Measurements from ENCODE around the gene FTCD. TPM values are rescaled to one million over a fixed set of nuclear protein-coding genes. Genes with fewer than 3 reads are reported as not detected.
A peak's percentile ranks its signal among the peaks of the same experiment; 100 is the strongest.

The FTCD gene
- total and polyA plus RNA-seq, 2 of the 8 experiments (the other 6 are each of a cell fraction or from before 2014, with no cell fraction given): 3.3 to 4.9 TPM

GRCh38 chr21:46156678-46157077 lies 1.3 kb upstream of the FTCD start:
- H3K4me2 ChIP-seq (ENCODE audit: insufficient read depth in 1 of 2, low read depth in 2 of 2, low read length in 2 of 2): no peak overlapping the region
- no peaks in the 10 kb centered on the region for H3K23me2 ChIP-seq (ENCODE audit: low read depth, low read length)
- H3K56ac ChIP-seq (replicated peaks; ENCODE audit: insufficient read length, low read depth, low read length): no peak overlapping the region
- H3K27ac ChIP-seq (ENCODE audit: low read depth, low read length): no peak overlapping the region
- POLR2A ChIA-PET (ENCODE audit: partially characterized antibody): no interaction called here
- no peaks in the 10 kb centered on the region; the same call in 1 of the 2 replicates for H3K79me1 ChIP-seq (ENCODE audit: low read depth, low read length)
- no peak overlapping the region for H4K91ac ChIP-seq (replicated peaks; ENCODE audit: insufficient read length, low read length)
- H3K4me1 ChIP-seq (replicated peaks in 1 of 4; ENCODE audit: control insufficient read depth in 3 of 4, insufficient read depth in 4 of 4, low read length in 3 of 4): peaks cover 0 to 17% (median 12%) of the 10 kb centered on the region in 4 experiments; a peak in 5 of 7 replicates
- peak in 1 of 2 experiments; percentile 38 for DNase-seq (ENCODE audit: low read depth in 1 of 2, low spot score in 2 of 2)
- no peak overlapping the region for H3K4ac ChIP-seq (replicated peaks; ENCODE audit: insufficient read length, low read depth, low read length)
- FAIRE-seq: no peak
- H3K18ac ChIP-seq (ENCODE audit: extremely low read depth, low read length): no peak overlapping the region
- H2BK20ac ChIP-seq (ENCODE audit: low read length): no peak overlapping the region
- H4K8ac ChIP-seq (ENCODE audit: extremely low read depth, insufficient read depth, low read length): no peak overlapping the region
- no peak overlapping the region for H2AK5ac ChIP-seq (ENCODE audit: low read depth, low read length)
- H3K23ac ChIP-seq (ENCODE audit: insufficient read length): no peak overlapping the region
- peaks cover 0 to 12% (median 6%) of the 10 kb centered on the region in 4 experiments; a peak in 5 of 8 replicates for H3K36me3 ChIP-seq (ENCODE audit: control insufficient read depth in 2 of 4, insufficient read depth in 4 of 4, low read length in 3 of 4)
- no peaks in the 10 kb centered on the region for H3K27me3 ChIP-seq (replicated peaks in 1 of 4; ENCODE audit: control insufficient read depth in 3 of 4, extremely low read depth in 1 of 4, insufficient read depth in 3 of 4, low read length in 3 of 4)
- 88% methylated on average over 10 of the region's 10 CpGs; no CpG with 5 or more reads in 1 of the 2 experiments for WGBS, 2 experiments (ENCODE audit: extremely low coverage in 1 of 2, insufficient coverage in 1 of 2, insufficient read length in 1 of 2, insufficient replicate concordance in 2 of 2, low coverage in 1 of 2, low lambda C conversion rate in 2 of 2, missing lambda C conversion rate in 1 of 2)
- H3K4me3 ChIP-seq (ENCODE audit: extremely low read depth in 1 of 4, insufficient read depth in 2 of 4, low read depth in 3 of 4, low read length in 4 of 4): no peak overlapping the region
- H3K9me3 ChIP-seq (ENCODE audit: insufficient read depth in 2 of 2, low read depth in 1 of 2, low read length in 1 of 2): peaks cover 4 to 19% of the 10 kb centered on the region in 2 experiments; a peak in 2 of 4 replicates
- H2BK12ac ChIP-seq (ENCODE audit: low read depth, low read length): no peak overlapping the region
- no peak overlapping the region; the same call in 1 of the 2 replicates for H2BK5ac ChIP-seq (ENCODE audit: low read depth, low read length)
- no peak overlapping the region for H2AFZ ChIP-seq (ENCODE audit: low read length)
- H4K5ac ChIP-seq (ENCODE audit: insufficient read length, low read depth, low read length): no peak overlapping the region
- CTCF ChIA-PET (ENCODE audit: partially characterized antibody): interaction anchor here (1.5 kb wide), 1 partner anchor 14 kb away, joined by 5 read pairs; no protein-coding TSS in a partner anchor
- H2BK120ac ChIP-seq (replicated peaks; ENCODE audit: low read depth, low read length): no peak overlapping the region
- H3K14ac ChIP-seq (ENCODE audit: insufficient read length): no peak overlapping the region
- H2BK15ac ChIP-seq (ENCODE audit: low read length): no peak overlapping the region
- no peak overlapping the region for H3K9ac ChIP-seq (replicated peaks in 1 of 4; ENCODE audit: extremely low read depth in 1 of 4, low read depth in 3 of 4, low read length in 3 of 4)
- peaks cover 0 to 4% of the 10 kb centered on the region in 2 experiments for H4K20me1 ChIP-seq (replicated peaks in 1 of 2; ENCODE audit: control insufficient read depth in 1 of 2, insufficient read depth in 2 of 2, low read length in 2 of 2)
- H3K79me2 ChIP-seq (ENCODE audit: control insufficient read depth in 1 of 2, insufficient read depth in 2 of 2, low read length in 2 of 2): no peaks in the 10 kb centered on the region
- TF ChIP-seq BRCA1 (IDR thresholded peaks at IDR 0.05; ENCODE audit: low read depth, low read length): no peak
- no peak for TF ChIP-seq MAFK (IDR thresholded peaks at IDR 0.05; ENCODE audit: low read depth, low read length)
- TF ChIP-seq CHD1 (IDR thresholded peaks at IDR 0.05; ENCODE audit: low read depth, low read length): no peak
- no peak for TF ChIP-seq KDM5A (IDR thresholded peaks at IDR 0.05; ENCODE audit: low read length)
- TF ChIP-seq CHD2 (IDR thresholded peaks at IDR 0.05; ENCODE audit: low read length): no peak
- no peak for TF ChIP-seq SRF (IDR thresholded peaks at IDR 0.05; ENCODE audit: low read depth, low read length)
- no peak for TF ChIP-seq KDM1A (IDR thresholded peaks at IDR 0.05; ENCODE audit: borderline replicate concordance, low read length)
- TF ChIP-seq POU5F1 (IDR thresholded peaks at IDR 0.05; ENCODE audit: low read depth, low read length): no peak
- TF ChIP-seq JUND (IDR thresholded peaks at IDR 0.05; ENCODE audit: low read length): no peak
- TF ChIP-seq HDAC2 (IDR thresholded peaks at IDR 0.05; ENCODE audit: borderline replicate concordance in 1 of 2, low read depth in 2 of 2, low read length in 2 of 2): no peak
- TF ChIP-seq GABPA (IDR thresholded peaks at IDR 0.05; ENCODE audit: borderline replicate concordance, insufficient read depth, low read length): no peak
- TF ChIP-seq ATF2 (IDR thresholded peaks at IDR 0.05; ENCODE audit: low read length): no peak
- no peak for TF ChIP-seq SP1 (IDR thresholded peaks at IDR 0.05; ENCODE audit: low read depth, low read length)

Data from H1 (cell line).